GM18526 (cell line): Measurements from ENCODE around the gene KIFC1.
A peak's percentile ranks its signal among the peaks of the same experiment; 100 is the strongest.

Source experiments
- POLR2A ChIP-seq: IDR thresholded peaks from 3 replicates; pipeline ENCODE4 v1.6.1; 2011; ENCODE audit not compliant: insufficient read length; ENCODE audit errors: extremely low read depth

The KIFC1 gene

DNA sequence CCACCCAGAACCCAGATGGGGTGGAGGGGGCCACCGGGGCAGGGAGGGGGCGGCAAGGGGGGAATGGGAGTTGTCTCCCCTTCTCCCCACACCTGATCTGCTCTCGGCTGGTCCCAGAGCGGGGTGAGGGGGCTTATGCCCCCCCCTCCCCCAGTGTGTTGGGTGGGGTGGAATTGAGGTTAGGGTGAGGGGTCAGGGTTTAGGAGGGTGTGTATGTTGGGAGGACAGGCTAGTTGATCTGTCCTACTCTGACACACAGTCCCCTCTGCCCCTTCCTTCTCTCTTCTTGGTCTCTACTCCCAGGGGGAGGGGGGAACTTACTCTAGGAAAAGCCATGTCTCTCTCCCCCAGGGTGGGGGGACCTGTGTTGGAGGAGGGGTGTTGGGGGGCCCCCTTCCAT is 60.9 kb downstream of the KIFC1 start:
- no peak for TF ChIP-seq POLR2A

DNA sequence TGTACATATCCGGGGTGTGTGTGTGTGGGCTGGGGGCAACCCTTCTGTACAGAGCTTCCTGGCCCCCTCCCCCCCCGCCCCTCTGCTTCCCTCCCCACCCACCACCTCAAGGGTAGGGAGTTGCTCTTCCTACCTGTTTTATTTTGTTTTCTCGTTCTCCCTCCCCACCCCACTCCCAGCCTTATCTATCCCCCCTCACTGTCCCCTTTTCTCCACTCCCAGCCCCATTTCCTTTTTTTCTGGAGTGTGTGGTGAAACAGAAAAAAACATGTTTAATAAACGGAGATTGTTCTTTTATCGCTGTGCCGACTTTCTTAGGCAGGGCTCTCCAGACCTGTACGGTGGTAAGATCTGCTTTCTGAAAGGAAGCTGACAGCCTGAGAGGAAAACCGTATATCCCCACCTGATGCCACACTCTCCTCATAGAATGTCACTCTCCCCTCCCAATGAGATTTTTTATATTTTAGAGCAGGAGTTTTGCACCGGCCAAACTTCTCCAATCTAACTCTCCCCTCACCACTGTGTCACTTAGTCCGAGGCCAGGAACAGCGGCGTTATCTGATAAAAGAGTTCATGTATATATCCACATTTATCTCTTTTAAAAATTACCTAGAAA is 61.9 kb downstream of the KIFC1 start:
- no peak for TF ChIP-seq POLR2A

DNA sequence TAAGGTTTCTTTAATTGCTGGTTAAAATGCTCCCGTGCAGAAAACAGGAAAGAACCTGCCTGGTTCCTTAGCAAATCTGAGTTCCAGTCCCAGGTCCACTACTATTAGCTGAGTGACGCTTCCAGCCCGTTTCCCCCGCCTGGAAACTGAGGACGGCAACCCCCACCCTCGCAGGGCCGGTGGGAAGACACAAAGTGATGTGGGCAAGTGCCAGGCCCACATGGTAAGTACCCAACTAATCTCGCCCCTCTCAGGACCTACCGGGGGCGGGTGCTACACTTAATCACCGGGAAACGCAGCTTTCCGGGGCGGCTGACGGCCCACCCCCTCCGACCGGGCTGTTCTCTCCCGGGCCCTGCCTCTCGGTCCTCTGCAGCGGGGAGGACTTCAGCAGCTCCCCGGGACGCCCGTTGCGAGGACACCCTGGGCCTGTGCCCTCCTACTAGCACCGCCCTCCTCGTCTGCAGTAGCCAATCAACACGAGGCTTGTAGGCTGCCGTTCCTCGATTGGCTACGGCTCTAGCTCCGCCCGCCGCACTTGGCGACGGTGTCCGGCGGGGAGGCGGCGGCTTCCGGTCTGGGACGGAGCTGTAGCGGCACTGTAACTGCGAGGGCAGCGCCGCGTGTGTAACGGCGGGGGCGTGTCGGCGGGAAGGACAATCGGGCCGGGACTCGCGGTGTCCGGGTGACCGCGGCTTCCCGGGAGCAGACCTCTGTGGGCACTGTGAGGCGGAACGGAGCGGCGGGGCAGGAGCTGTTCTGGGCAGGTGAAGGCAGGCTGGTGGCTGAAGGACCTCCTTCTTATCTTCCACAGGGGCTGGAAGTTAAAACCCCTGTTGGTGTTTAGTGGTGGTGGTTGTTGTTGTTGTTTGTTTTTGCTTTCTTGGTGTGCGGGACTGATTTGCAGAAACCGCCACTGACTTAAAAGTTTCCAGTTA is 62.7 kb downstream of the KIFC1 start, which contains the start of gene ZBTB9:
ZBTB9 (plus strand) TSS at position 568 of the 938 bp plus-strand sequence. CDS start 525 bp downstream, outside the sequence.
- peak; percentile 88 for TF ChIP-seq POLR2A

DNA sequence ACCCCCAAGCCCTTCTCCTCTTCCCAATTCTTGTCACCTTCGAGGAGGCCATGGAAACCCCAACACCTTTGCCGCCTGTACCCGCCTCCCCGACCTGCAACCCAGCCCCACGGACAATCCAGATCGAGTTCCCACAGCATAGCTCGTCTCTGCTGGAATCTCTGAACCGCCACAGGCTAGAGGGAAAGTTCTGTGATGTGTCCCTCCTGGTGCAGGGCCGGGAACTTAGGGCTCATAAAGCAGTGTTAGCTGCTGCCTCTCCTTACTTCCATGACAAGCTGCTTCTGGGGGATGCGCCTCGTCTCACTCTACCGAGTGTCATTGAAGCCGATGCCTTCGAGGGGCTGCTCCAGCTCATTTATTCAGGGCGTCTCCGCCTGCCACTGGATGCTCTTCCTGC is 63.4 kb downstream of the KIFC1 start:
- TF ChIP-seq POLR2A = no peak

DNA sequence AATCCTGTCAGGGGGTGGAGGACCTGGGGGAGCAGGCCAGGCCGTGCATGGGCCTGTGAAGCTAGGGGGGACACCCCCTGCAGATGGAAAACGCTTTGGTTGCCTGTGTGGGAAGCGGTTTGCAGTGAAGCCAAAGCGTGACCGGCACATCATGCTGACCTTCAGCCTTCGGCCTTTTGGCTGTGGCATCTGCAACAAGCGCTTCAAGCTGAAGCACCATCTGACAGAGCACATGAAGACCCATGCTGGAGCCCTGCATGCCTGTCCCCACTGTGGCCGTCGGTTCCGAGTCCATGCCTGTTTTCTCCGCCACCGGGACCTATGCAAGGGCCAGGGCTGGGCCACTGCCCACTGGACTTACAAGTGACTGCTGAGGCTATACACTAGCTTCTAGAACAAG is 64.5 kb downstream of the KIFC1 start:
- no peak for TF ChIP-seq POLR2A

DNA sequence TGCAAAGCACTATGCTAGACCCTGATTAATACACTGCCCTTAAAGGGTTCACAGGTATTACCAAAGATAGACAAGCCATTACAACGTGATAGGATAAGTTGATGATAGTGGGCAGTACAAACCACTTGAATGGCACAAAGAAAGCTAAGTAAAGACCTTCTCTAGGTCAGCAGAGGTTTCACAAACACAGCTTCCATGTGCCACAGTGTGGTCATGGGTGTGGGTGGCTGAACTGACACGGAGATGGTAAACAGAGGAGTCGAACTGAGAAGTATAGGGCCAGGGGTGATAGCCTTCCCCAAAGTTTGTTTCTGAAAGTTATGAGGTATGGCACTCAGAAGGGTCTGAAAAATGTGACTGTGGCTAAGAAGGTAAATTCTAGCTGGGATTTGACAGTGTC is 67.1 kb downstream of the KIFC1 start:
- no peak for TF ChIP-seq POLR2A

DNA sequence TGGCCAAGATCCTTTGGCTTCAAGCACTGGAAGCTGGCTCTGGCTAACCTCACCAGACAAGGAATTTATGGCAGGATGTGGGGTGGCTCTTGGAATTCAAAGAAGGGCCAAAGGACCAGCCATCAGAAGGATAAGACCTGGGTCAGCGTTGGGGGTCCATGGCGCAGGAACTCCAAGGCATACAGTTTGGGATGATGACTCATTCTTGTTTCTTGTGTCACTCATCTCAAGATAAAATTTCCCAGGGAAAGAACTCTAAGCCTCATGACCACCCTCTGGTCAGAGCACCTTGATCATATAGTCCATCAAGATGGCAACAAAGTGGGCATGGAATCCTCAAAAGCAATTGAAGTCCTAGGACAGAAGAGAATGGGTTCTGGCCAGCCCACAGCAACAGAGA is 67.6 kb downstream of the KIFC1 start:
- TF ChIP-seq POLR2A = no peak
